PC-9 (cell line): Measurements from ENCODE around the gene PRDM12.

ENCODE experiments used
- CTCF ChIP-seq: fragments of 200-600 bp; sonication (generic); conservative IDR thresholded peaks from 2 replicates; pipeline ENCODE4 v1.6.1; 2017; ENCODE audit warnings: mixed run types, antibody characterized with exemption, mild to moderate bottlenecking, moderate library complexity
- EZH2 ChIP-seq: fragments of 200-600 bp; sonication (generic); IDR thresholded peaks from 2 replicates; pipeline ENCODE4 v1.8.0; 2017; ENCODE audit warnings: antibody characterized with exemption, low read depth

- TF ChIP-seq CTCF (no peak), EZH2 (no peak)
Measured at GRCh38 chr9:130689937-130690700, 25.7 kb downstream of the PRDM12 start.
